H9 (cell line): ENCODE data around the gene CEP89. TPM values are rescaled to one million over a fixed set of nuclear protein-coding genes. Genes with fewer than 3 reads are reported as not detected.

Experiments used
- DNase-seq: peaks from one replicate; pipeline ENCODE4 v3.0.0-alpha.2; 2017
- H2AFZ ChIP-seq: one replicate; pipeline ENCODE4 v1.6.1; 2013; ENCODE audit warnings: mild to moderate bottlenecking, low read length, control low read depth, moderate library complexity
- H2AK5ac ChIP-seq: 2 replicates; pipeline ENCODE4 v1.6.1; 2013; ENCODE audit warnings: low read length, control low read depth, mixed read lengths; ENCODE audit not compliant: insufficient read length
- H2BK120ac ChIP-seq: one replicate; pipeline ENCODE4 v1.6.1; 2013; ENCODE audit warnings: low read depth, mild to moderate bottlenecking, low read length, control low read depth, inconsistent platforms; ENCODE audit not compliant: poor library complexity, severe bottlenecking
- H2BK12ac ChIP-seq: 2 replicates; pipeline ENCODE4 v1.6.1; 2013; ENCODE audit warnings: low read length, control low read depth, mixed read lengths, low read depth; ENCODE audit not compliant: insufficient read length
- H2BK15ac ChIP-seq: 2 replicates; pipeline ENCODE4 v1.6.1; 2013; ENCODE audit warnings: low read depth, low read length, control low read depth
- H2BK20ac ChIP-seq: one replicate; pipeline ENCODE4 v1.6.1; 2013; ENCODE audit warnings: low read depth, mild to moderate bottlenecking, low read length, control low read depth, inconsistent platforms; ENCODE audit not compliant: poor library complexity, severe bottlenecking
- H2BK5ac ChIP-seq: 2 replicates; pipeline ENCODE4 v1.6.1; 2013; ENCODE audit warnings: low read length, control low read depth, mixed read lengths; ENCODE audit not compliant: insufficient read length
- H3K14ac ChIP-seq: 2 replicates; pipeline ENCODE4 v1.6.1; 2013; ENCODE audit warnings: low read length, control low read depth; ENCODE audit not compliant: insufficient read depth
- H3K18ac ChIP-seq: 2 replicates; pipeline ENCODE4 v1.6.1; 2013; ENCODE audit warnings: low read depth, mild to moderate bottlenecking, mixed read lengths, low read length, control low read depth; ENCODE audit not compliant: insufficient read length
- H3K23ac ChIP-seq: 2 replicates; pipeline ENCODE4 v1.6.1; 2013; ENCODE audit warnings: low read length, control low read depth, mixed read lengths, low read depth; ENCODE audit not compliant: insufficient read length
- H3K23me2 ChIP-seq: 2 replicates; pipeline ENCODE4 v1.6.1; 2013; ENCODE audit warnings: low read depth, mild to moderate bottlenecking, mixed read lengths, low read length, control low read depth; ENCODE audit not compliant: insufficient read length, poor library complexity, severe bottlenecking
- H3K27ac ChIP-seq: 2 replicates; pipeline ENCODE4 v1.5.1; 2013; ENCODE audit warnings: low read length, control low read depth, mixed read lengths, low read depth; ENCODE audit not compliant: insufficient read length
- H3K27me3 ChIP-seq: 2 replicates; pipeline ENCODE4 v1.6.1; 2013; ENCODE audit warnings: low read length, control low read depth, inconsistent platforms; ENCODE audit not compliant: insufficient read depth
- H3K4ac ChIP-seq: 2 replicates; pipeline ENCODE4 v1.6.1; 2013; ENCODE audit warnings: low read depth, mild to moderate bottlenecking, control low read depth, inconsistent platforms, low read length, moderate library complexity
- H3K4me1 ChIP-seq: 2 replicates; pipeline ENCODE4 v1.6.1; 2013; ENCODE audit warnings: low read length, control low read depth, inconsistent platforms; ENCODE audit not compliant: insufficient read depth
- H3K4me2 ChIP-seq: 2 replicates; pipeline ENCODE4 v1.6.1; 2013; ENCODE audit warnings: low read length, control low read depth, mixed read lengths; ENCODE audit not compliant: insufficient read length, insufficient read depth
- H3K56ac ChIP-seq: 2 replicates; pipeline ENCODE4 v1.6.1; 2013; ENCODE audit warnings: low read depth, mild to moderate bottlenecking, mixed read lengths, low read length, control low read depth; ENCODE audit not compliant: insufficient read length
- H3K79me1 ChIP-seq: 2 replicates; pipeline ENCODE4 v1.6.1; 2013; ENCODE audit warnings: low read depth, mild to moderate bottlenecking, moderate library complexity, low read length, control low read depth, inconsistent platforms; ENCODE audit not compliant: insufficient read depth, poor library complexity, severe bottlenecking
- H3K79me2 ChIP-seq: 2 replicates; pipeline ENCODE4 v1.6.1; 2013; ENCODE audit warnings: low read length, control low read depth, inconsistent platforms; ENCODE audit not compliant: insufficient read depth
- H3K9ac ChIP-seq: 2 replicates; pipeline ENCODE4 v1.6.1; 2013; ENCODE audit warnings: low read length, control low read depth, mixed read lengths; ENCODE audit not compliant: insufficient read length; ENCODE audit errors: extremely low read depth
- H3K9me3 ChIP-seq: one replicate; pipeline ENCODE4 v1.6.1; 2013; ENCODE audit warnings: low read depth, low read length, inconsistent platforms; ENCODE audit not compliant: control insufficient read depth
- H3T11ph ChIP-seq: one replicate; pipeline ENCODE4 v1.6.1; 2013; ENCODE audit warnings: mild to moderate bottlenecking, low read length, control low read depth, inconsistent platforms
- H4K20me1 ChIP-seq: one replicate; pipeline ENCODE4 v1.6.1; 2013; ENCODE audit not compliant: control insufficient read depth, insufficient read length, insufficient read depth
- H4K5ac ChIP-seq: 2 replicates; pipeline ENCODE4 v1.6.1; 2013; ENCODE audit warnings: low read depth, mild to moderate bottlenecking, mixed read lengths, low read length, control low read depth; ENCODE audit not compliant: insufficient read length
- H4K8ac ChIP-seq: replicated peaks from 2 replicates; pipeline ENCODE4 v1.6.1; 2013; ENCODE audit warnings: low read length, control low read depth, mixed read lengths, low read depth; ENCODE audit not compliant: insufficient read length
- H4K91ac ChIP-seq: 2 replicates; pipeline ENCODE4 v1.6.1; 2013; ENCODE audit warnings: low read depth, mild to moderate bottlenecking, moderate library complexity, mixed read lengths, low read length, control low read depth; ENCODE audit not compliant: insufficient read length
- H3K27ac Mint-ChIP-seq, 3 experiments: 2 replicates in 2 of 3; 3 replicates in 1 of 3; pipeline ENCODE4 v1.8.0; 2020 to 2021; ENCODE audit warnings: mixed read lengths in 3 of 3, mild to moderate bottlenecking in 1 of 3, moderate library complexity in 1 of 3
- H3K27me3 Mint-ChIP-seq: 2 replicates; pipeline ENCODE4 v1.8.0; 2021; ENCODE audit warnings: low read depth, mild to moderate bottlenecking, moderate library complexity, mixed read lengths
- H3K36me3 Mint-ChIP-seq, 3 experiments: 2 replicates in 2 of 3; 3 replicates in 1 of 3; pipeline ENCODE4 v1.8.0; 2020 to 2021; ENCODE audit warnings: low read depth in 3 of 3, mixed read lengths in 3 of 3; ENCODE audit not compliant: insufficient read depth in 1 of 3
- H3K4me1 Mint-ChIP-seq, 2 experiments: 2 replicates each; pipeline ENCODE4 v1.8.0; 2020; ENCODE audit warnings: mixed read lengths in 2 of 2
- H3K4me3 Mint-ChIP-seq, 2 experiments: 2 replicates in 1 of 2; 3 replicates in 1 of 2; pipeline ENCODE4 v1.8.0; 2020 to 2021; ENCODE audit warnings: mild to moderate bottlenecking in 2 of 2, mixed read lengths in 2 of 2, moderate library complexity in 1 of 2
- H3K9me3 Mint-ChIP-seq, 2 experiments: 2 replicates in 1 of 2; 3 replicates in 1 of 2; pipeline ENCODE4 v1.8.0; 2020; ENCODE audit warnings: mild to moderate bottlenecking in 2 of 2, mixed read lengths in 2 of 2, moderate library complexity in 1 of 2
- CTCF ChIP-seq: fragments of 200-600 bp; sonication (generic); conservative IDR thresholded peaks from 3 replicates; pipeline ENCODE4 v1.8.0; 2021; ENCODE audit warnings: antibody characterized with exemption, mild to moderate bottlenecking
- WGBS: extraction: QIAGEN DNeasy Blood & Tissue Kit; methylation state at CpG from one replicate; pipeline ENCODE4 v1.1.7; 2013; ENCODE audit warnings: missing lambda C conversion rate, low lambda C conversion rate, mixed read lengths; ENCODE audit not compliant: insufficient read length; ENCODE audit errors: extremely low coverage; 5-methylcytosine and 5-hydroxymethylcytosine counted together
- total RNA-seq: library from RNA; stranded (reverse); gene quantifications from 2 replicates; pipeline ENCODE4 v1.2.1, GENCODE V29; 2021

The CEP89 gene
- total RNA-seq, 1 experiment from 2014 or later, result 22.1 TPM

- H3K79me1 ChIP-seq, result no peaks in the 10 kb centered on the region
- H2BK15ac ChIP-seq, result no peak overlapping the region
- H4K20me1 ChIP-seq, result no peaks in the 10 kb centered on the region
- H3K23ac ChIP-seq, result no peak overlapping the region
- Mint-ChIP-seq H3K27me3 (peaks cover 7% of the 10 kb centered on the region), H3K9me3 (peaks cover 36 to 39% of the 10 kb centered on the region in 2 experiments), H3K4me3 (no peak overlapping the region), H3K27ac (no peak overlapping the region), H3K36me3 (peaks cover 8 to 11% (median 10%) of the 10 kb centered on the region in 3 experiments; a peak in 6 of 7 replicates), H3K4me1 (no peaks in the 10 kb centered on the region)
- no peak overlapping the region for H3K18ac ChIP-seq
- H3K9ac ChIP-seq, result no peak overlapping the region
- H3K27ac ChIP-seq, result no peak overlapping the region
- no peak overlapping the region for H3K14ac ChIP-seq
- no peak overlapping the region for H2AFZ ChIP-seq
- no peak overlapping the region for H4K5ac ChIP-seq
- no peak overlapping the region for H2BK120ac ChIP-seq
- H3K56ac ChIP-seq, result no peak overlapping the region
- DNase-seq, result no peak
- H2BK20ac ChIP-seq, result no peak overlapping the region
- H3K4ac ChIP-seq, result no peak overlapping the region
- H3K23me2 ChIP-seq, result no peaks in the 10 kb centered on the region
- no peaks in the 10 kb centered on the region for H3K27me3 ChIP-seq
- H2BK12ac ChIP-seq, result no peak overlapping the region
- no peaks in the 10 kb centered on the region for H3K4me1 ChIP-seq
- no peaks in the 10 kb centered on the region for H3K79me2 ChIP-seq
- H3K9me3 ChIP-seq, result no peaks in the 10 kb centered on the region
- H2AK5ac ChIP-seq, result no peak overlapping the region
- H3T11ph ChIP-seq, result no peak overlapping the region
- no peak overlapping the region for H4K8ac ChIP-seq
- no CpG with 5 or more reads among the region's 19 CpGs for WGBS
- TF ChIP-seq CTCF, result no peak
- H2BK5ac ChIP-seq, result no peak overlapping the region
- no peak overlapping the region for H3K4me2 ChIP-seq
- H4K91ac ChIP-seq, result no peak overlapping the region
Observed at GRCh38 chr19:32843716-32844245, 128.0 kb downstream of the CEP89 start.
